H1 (cell line): ENCODE data around the gene YWHAG. TPM values are rescaled to one million over a fixed set of nuclear protein-coding genes. Genes with fewer than 3 reads are reported as not detected.

Experiments used
- CTCF ChIA-PET: fragments of 300-600 bp; sonication (Branson Sonifier 250); formaldehyde crosslinking; loops from one replicate; lab custom pipeline; 2021; ENCODE audit not compliant: partially characterized antibody; lab: Charles Lee
- POLR2A ChIA-PET: fragments of 300-600 bp; sonication (Branson Sonifier 250); formaldehyde crosslinking; loops from one replicate; lab custom pipeline; 2021; ENCODE audit warnings: inconsistent platforms; ENCODE audit not compliant: partially characterized antibody; lab: Charles Lee
- DNase-seq, 2 experiments: peaks; one replicate each; pipeline versions ENCODE4 v3.0.0 to v3.0.0-alpha.2; 2010 to 2022; ENCODE audit warnings: low spot score in 2 of 2, low read depth in 1 of 2, mixed read lengths in 1 of 2
- FAIRE-seq: peaks from 2 replicates; lab custom pipeline; 2011; peaks lifted over from hg19 to GRCh38; lab: Jason Lieb, UNC
- H2AFZ ChIP-seq: 2 replicates; pipeline ENCODE4 v1.8.1; 2012; ENCODE audit warnings: low read length, inconsistent platforms
- H2AK5ac ChIP-seq: 2 replicates; pipeline ENCODE4 v1.6.1; 2013; ENCODE audit warnings: low read depth, low read length
- H2BK120ac ChIP-seq: replicated peaks from 2 replicates; pipeline ENCODE3; 2013; ENCODE audit warnings: low read depth, low read length, inconsistent platforms
- H2BK12ac ChIP-seq: 2 replicates; pipeline ENCODE4 v1.6.1; 2013; ENCODE audit warnings: low read depth, low read length
- H2BK15ac ChIP-seq: 2 replicates; pipeline ENCODE4 v1.6.1; 2013; ENCODE audit warnings: low read length
- H2BK20ac ChIP-seq: 2 replicates; pipeline ENCODE4 v1.6.1; 2013; ENCODE audit warnings: low read length
- H2BK5ac ChIP-seq: 2 replicates; pipeline ENCODE4 v1.6.1; 2013; ENCODE audit warnings: low read depth, low read length
- H3K14ac ChIP-seq: 2 replicates; pipeline ENCODE4 v1.6.1; 2013; ENCODE audit warnings: inconsistent platforms; ENCODE audit not compliant: insufficient read length
- H3K18ac ChIP-seq: 2 replicates; pipeline ENCODE4 v1.6.1; 2013; ENCODE audit warnings: low read length; ENCODE audit errors: extremely low read depth
- H3K23ac ChIP-seq: 2 replicates; pipeline ENCODE4 v1.6.1; 2013; ENCODE audit warnings: inconsistent platforms; ENCODE audit not compliant: insufficient read length
- H3K23me2 ChIP-seq: 2 replicates; pipeline ENCODE4 v1.6.1; 2013; ENCODE audit warnings: low read depth, low read length
- H3K27ac ChIP-seq: 2 replicates; pipeline ENCODE4 v1.6.1; 2011; ENCODE audit warnings: low read depth, low read length, inconsistent platforms
- H3K27me3 ChIP-seq, 4 experiments: replicated peaks in 1 of 4; 1 replicate in 1 of 4; 2 replicates in 3 of 4; pipeline versions ENCODE4 v1.6.1 to v1.8.1; 2011 to 2013; ENCODE audit warnings: low read length in 3 of 4, mild to moderate bottlenecking in 3 of 4, inconsistent platforms in 2 of 4, mixed read lengths in 2 of 4, moderate library complexity in 1 of 4; ENCODE audit not compliant: control insufficient read depth in 3 of 4, insufficient read depth in 3 of 4; ENCODE audit errors: extremely low read depth in 1 of 4
- H3K36me3 ChIP-seq, 4 experiments: 2 replicates each; pipeline versions ENCODE4 v1.6.1 to v1.8.1; 2011 to 2013; ENCODE audit warnings: mild to moderate bottlenecking in 4 of 4, low read length in 3 of 4, moderate library complexity in 2 of 4, control low read depth in 1 of 4, inconsistent platforms in 1 of 4; ENCODE audit not compliant: insufficient read depth in 4 of 4, control insufficient read depth in 2 of 4
- H3K4ac ChIP-seq: replicated peaks from 2 replicates; pipeline ENCODE3; 2013; ENCODE audit warnings: low read length, low read depth, mixed read lengths, inconsistent platforms; ENCODE audit not compliant: insufficient read length
- H3K4me1 ChIP-seq, 4 experiments: replicated peaks in 1 of 4; 1 replicate in 1 of 4; 2 replicates in 3 of 4; pipeline versions ENCODE4 v1.6.1 to v1.8.1; 2011 to 2013; ENCODE audit warnings: low read length in 3 of 4, inconsistent platforms in 2 of 4, mixed read lengths in 1 of 4; ENCODE audit not compliant: insufficient read depth in 4 of 4, control insufficient read depth in 3 of 4
- H3K4me2 ChIP-seq, 2 experiments: 2 replicates each; pipeline versions ENCODE4 v1.6.1 to v1.8.1; 2011 to 2013; ENCODE audit warnings: low read depth in 2 of 2, low read length in 2 of 2, control low read depth in 1 of 2, inconsistent platforms in 1 of 2, mild to moderate bottlenecking in 1 of 2; ENCODE audit not compliant: insufficient read depth in 1 of 2
- H3K4me3 ChIP-seq, 4 experiments: fragments of 200-600, 300-600 bp in 1 of 4; sonication (generic), shearing (Covaris generic), sonication (Bioruptor Twin) in 1 of 4; 2 replicates each; pipeline versions ENCODE4 v1.5.1 to v1.8.1; 2011 to 2016; ENCODE audit warnings: low read length in 4 of 4, low read depth in 3 of 4, control low read depth in 2 of 4, inconsistent platforms in 2 of 4, mild to moderate bottlenecking in 2 of 4, mixed read lengths in 1 of 4, moderate library complexity in 1 of 4; ENCODE audit not compliant: insufficient read depth in 2 of 4; ENCODE audit errors: extremely low read depth in 1 of 4
- H3K56ac ChIP-seq: replicated peaks from 2 replicates; pipeline ENCODE3; 2013; ENCODE audit warnings: low read depth, mild to moderate bottlenecking, mixed read lengths, low read length, inconsistent platforms; ENCODE audit not compliant: insufficient read length
- H3K79me1 ChIP-seq: 2 replicates; pipeline ENCODE4 v1.6.1; 2013; ENCODE audit warnings: low read depth, low read length, control low read depth
- H3K79me2 ChIP-seq, 2 experiments: 2 replicates each; pipeline versions ENCODE4 v1.6.1 to v1.8.1; 2012 to 2013; ENCODE audit warnings: low read length in 2 of 2, mild to moderate bottlenecking in 2 of 2, inconsistent platforms in 1 of 2; ENCODE audit not compliant: insufficient read depth in 2 of 2, control insufficient read depth in 1 of 2
- H3K9ac ChIP-seq, 4 experiments: replicated peaks in 1 of 4; 1 replicate in 1 of 4; 2 replicates in 3 of 4; pipeline versions ENCODE4 v1.6.1 to v1.8.1; 2011 to 2013; ENCODE audit warnings: low read depth in 3 of 4, low read length in 3 of 4, control low read depth in 2 of 4, mild to moderate bottlenecking in 2 of 4, moderate library complexity in 2 of 4, inconsistent platforms in 1 of 4; ENCODE audit errors: extremely low read depth in 1 of 4
- H3K9me3 ChIP-seq, 2 experiments: 2 replicates each; pipeline versions ENCODE4 v1.6.1 to v1.8.1; 2012 to 2013; ENCODE audit warnings: mild to moderate bottlenecking in 2 of 2, moderate library complexity in 2 of 2, control low read depth in 1 of 2, inconsistent platforms in 1 of 2, low read depth in 1 of 2, low read length in 1 of 2, mixed read lengths in 1 of 2; ENCODE audit not compliant: insufficient read depth in 2 of 2
- H4K20me1 ChIP-seq, 2 experiments: replicated peaks in 1 of 2; 2 replicates each; pipeline versions ENCODE3 to v1.8.1; 2011 to 2013; ENCODE audit warnings: inconsistent platforms in 2 of 2, low read length in 2 of 2, mild to moderate bottlenecking in 1 of 2; ENCODE audit not compliant: insufficient read depth in 2 of 2, control insufficient read depth in 1 of 2
- H4K5ac ChIP-seq: 2 replicates; pipeline ENCODE4 v1.6.1; 2013; ENCODE audit warnings: low read length, low read depth, mixed read lengths, inconsistent platforms; ENCODE audit not compliant: insufficient read length
- H4K8ac ChIP-seq: 2 replicates; pipeline ENCODE4 v1.8.0; 2013; ENCODE audit warnings: mild to moderate bottlenecking, moderate library complexity, low read length, inconsistent platforms; ENCODE audit not compliant: insufficient read depth; ENCODE audit errors: extremely low read depth
- H4K91ac ChIP-seq: replicated peaks from 2 replicates; pipeline ENCODE3; 2013; ENCODE audit warnings: low read length, mixed read lengths, inconsistent platforms; ENCODE audit not compliant: insufficient read length
- KDM5A ChIP-seq: fragments of 200-600 bp; IDR thresholded peaks from 2 replicates; pipeline ENCODE4 v1.7.1; 2012; ENCODE audit warnings: mild to moderate bottlenecking, low read length, inconsistent platforms, mixed read lengths
- WGBS, 2 experiments: shearing (Covaris generic) in 1 of 2; methylation state at CpG; one replicate each; pipeline versions ENCODE4 v1.1.6 to v1.1.7; 2013 to 2015; ENCODE audit warnings: low lambda C conversion rate in 2 of 2, mixed read lengths in 2 of 2, inconsistent platforms in 1 of 2, low coverage in 1 of 2, missing lambda C conversion rate in 1 of 2; ENCODE audit not compliant: insufficient replicate concordance in 2 of 2, insufficient coverage in 1 of 2, insufficient read length in 1 of 2; ENCODE audit errors: extremely low coverage in 1 of 2, missing lambda C conversion rate in 1 of 2; 5-methylcytosine and 5-hydroxymethylcytosine counted together
- polyA plus RNA-seq, 7 experiments: library from polyadenylated mRNA; depleted of rRNA in 3 of 7; stranded (reverse) in 5 of 7; unstranded in 2 of 7; fragments of >200 nt in 5 of 7; fragments of 200-250 nt in 2 of 7; gene quantifications; 1 replicate in 5 of 7; 2 replicates in 1 of 7; 4 replicates in 1 of 7; pipeline versions ENCODE4 v1.2.1 to v1.2.3, GENCODE V29; 2011 to 2013; ENCODE audit warnings: missing spikeins in 2 of 7, mixed read lengths in 2 of 7
- total RNA-seq: library from RNA; stranded (reverse); fragmentation: NEBNext Ultra II Directional; extraction: Animal tissue kit (Norgen Biotek cat#: 25700); gene quantifications from 2 replicates; pipeline ENCODE4 v1.2.1, GENCODE V29; 2021

The YWHAG gene
- total and polyA plus RNA-seq, 2 of the 8 experiments (the other 6 are each of a cell fraction or from before 2014, with no cell fraction given) = 57.2 to 241 TPM

GRCh38 chr7:76386691-76387260, 28.0 kb upstream of the YWHAG start:
- Histone ChIP-seq H3K23ac (no peak overlapping the region), H2BK15ac (no peak overlapping the region), H3K27me3 (no peaks in the 10 kb centered on the region), H3K9me3 (no peaks in the 10 kb centered on the region), H3K36me3 (no peaks in the 10 kb centered on the region), H2BK12ac (no peak overlapping the region), H2BK20ac (no peak overlapping the region), H2BK120ac (no peak overlapping the region), H3K9ac (no peak overlapping the region), H3K79me1 (no peaks in the 10 kb centered on the region), H2BK5ac (no peak overlapping the region), H3K4ac (no peak overlapping the region), H4K8ac (no peak overlapping the region), H4K5ac (no peak overlapping the region), H3K27ac (no peak overlapping the region), H3K4me3 (no peak overlapping the region), H3K4me1 (peaks cover 0 to 2% (median 0%) of the 10 kb centered on the region in 4 experiments; a peak in 2 of 7 replicates), H3K56ac (no peak overlapping the region), H4K91ac (no peak overlapping the region), H2AK5ac (no peak overlapping the region), H3K23me2 (no peaks in the 10 kb centered on the region), H3K14ac (no peak overlapping the region), H4K20me1 (no peaks in the 10 kb centered on the region), H3K4me2 (no peak overlapping the region), H3K18ac (no peak overlapping the region), H3K79me2 (no peaks in the 10 kb centered on the region), H2AFZ (no peak overlapping the region)
- TF ChIP-seq KDM5A = no peak
- DNase-seq = no peak
- 85% methylated on average over 11 of the region's 11 CpGs; no CpG with 5 or more reads in 1 of the 2 experiments for WGBS, 2 experiments
- ChIA-PET CTCF (interaction anchor here (0.6 to 1.4 kb wide), 3 partner anchors 12 to 144 kb away, joined by 3 to 4 read pairs (median 3); no protein-coding TSS in a partner anchor), POLR2A (interaction anchor here (0.9 to 1.5 kb wide), 2 partner anchors 32 to 35 kb away, joined by 4 to 5 read pairs; no protein-coding TSS in a partner anchor)
- FAIRE-seq = no peak
